MCF 10A (cell line): Measurements from ENCODE around the gene POGZ. TPM values are rescaled to one million over a fixed set of nuclear protein-coding genes. Genes with fewer than 3 reads are reported as not detected.

ENCODE experiments used
- BruUV-seq: library from RNA; stranded (reverse); fragments of 400-500 nt; replicated peaks from 2 replicates; lab custom pipeline; 2021; lab: Mats Ljungman, UMichigan
- CTCF ChIA-PET: fragments of 300-600 bp; sonication (Branson Sonifier 250); formaldehyde crosslinking; extraction: SDS; loops from one replicate; lab custom pipeline; 2021; ENCODE audit warnings: antibody characterized with exemption, inconsistent platforms; lab: Yijun Ruan, JAX
- POLR2A ChIA-PET: fragments of 300-600, 350-650 bp; sonication (Branson Sonifier 250); formaldehyde crosslinking; extraction: SDS; loops from one replicate; lab custom pipeline; 2020; ENCODE audit warnings: antibody characterized with exemption, inconsistent platforms; lab: Yijun Ruan, JAX
- DNase-seq: peaks from one replicate; pipeline ENCODE4 v3.0.0-alpha.2; 2018; ENCODE audit not compliant: unreplicated experiment
- H3K27ac Mint-ChIP-seq: one replicate; pipeline ENCODE4 v1.8.0; 2022; ENCODE audit warnings: mild to moderate bottlenecking, low read depth, mixed read lengths; ENCODE audit not compliant: unreplicated experiment
- H3K27me3 Mint-ChIP-seq: one replicate; pipeline ENCODE4 v1.8.0; 2022; ENCODE audit warnings: mixed read lengths; ENCODE audit not compliant: insufficient read depth, unreplicated experiment
- H3K36me3 Mint-ChIP-seq: one replicate; pipeline ENCODE4 v1.8.0; 2022; ENCODE audit warnings: mild to moderate bottlenecking, moderate library complexity, mixed read lengths; ENCODE audit not compliant: insufficient read depth, unreplicated experiment
- H3K4me1 Mint-ChIP-seq: one replicate; pipeline ENCODE4 v1.8.0; 2022; ENCODE audit warnings: mixed read lengths; ENCODE audit not compliant: insufficient read depth, unreplicated experiment
- H3K4me3 Mint-ChIP-seq: one replicate; pipeline ENCODE4 v1.8.0; 2022; ENCODE audit warnings: mild to moderate bottlenecking, moderate library complexity, mixed read lengths; ENCODE audit not compliant: unreplicated experiment
- H3K9me3 Mint-ChIP-seq: one replicate; pipeline ENCODE4 v1.8.0; 2022; ENCODE audit warnings: mixed read lengths; ENCODE audit not compliant: unreplicated experiment
- intact Hi-C: fragments of 100-400 bp; cut with micrococcal nuclease; formaldehyde crosslinking; loops from 2 replicates; pipeline ENCODE4 v1.14.1; 2022
- total RNA-seq: library from RNA; stranded (reverse); gene quantifications from 2 replicates; pipeline ENCODE4 v1.2.3, GENCODE V29; 2022
- TF ChIP-seq, protein P1 (sequence below): fragments of 200-600 bp; IDR thresholded peaks from one replicate; pipeline ENCODE4 v1.8.0; 2022; ENCODE audit warnings: antibody characterized with exemption, mild to moderate bottlenecking; ENCODE audit not compliant: unreplicated experiment

POGZ gene
- total RNA-seq, 1 experiment from 2014 or later = 92.2 TPM

- no TSS peak for BruUV-seq
- no peak for DNase-seq
- POLR2A ChIA-PET = no interaction called here
- TF ChIP-seq, protein P1, sequence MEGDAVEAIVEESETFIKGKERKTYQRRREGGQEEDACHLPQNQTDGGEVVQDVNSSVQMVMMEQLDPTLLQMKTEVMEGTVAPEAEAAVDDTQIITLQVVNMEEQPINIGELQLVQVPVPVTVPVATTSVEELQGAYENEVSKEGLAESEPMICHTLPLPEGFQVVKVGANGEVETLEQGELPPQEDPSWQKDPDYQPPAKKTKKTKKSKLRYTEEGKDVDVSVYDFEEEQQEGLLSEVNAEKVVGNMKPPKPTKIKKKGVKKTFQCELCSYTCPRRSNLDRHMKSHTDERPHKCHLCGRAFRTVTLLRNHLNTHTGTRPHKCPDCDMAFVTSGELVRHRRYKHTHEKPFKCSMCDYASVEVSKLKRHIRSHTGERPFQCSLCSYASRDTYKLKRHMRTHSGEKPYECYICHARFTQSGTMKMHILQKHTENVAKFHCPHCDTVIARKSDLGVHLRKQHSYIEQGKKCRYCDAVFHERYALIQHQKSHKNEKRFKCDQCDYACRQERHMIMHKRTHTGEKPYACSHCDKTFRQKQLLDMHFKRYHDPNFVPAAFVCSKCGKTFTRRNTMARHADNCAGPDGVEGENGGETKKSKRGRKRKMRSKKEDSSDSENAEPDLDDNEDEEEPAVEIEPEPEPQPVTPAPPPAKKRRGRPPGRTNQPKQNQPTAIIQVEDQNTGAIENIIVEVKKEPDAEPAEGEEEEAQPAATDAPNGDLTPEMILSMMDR = no peak
- H3K27ac Mint-ChIP-seq = no peak overlapping the region
- H3K4me3 Mint-ChIP-seq = no peak overlapping the region
- no peaks in the 10 kb centered on the region for H3K9me3 Mint-ChIP-seq
- H3K4me1 Mint-ChIP-seq = no peaks in the 10 kb centered on the region
- H3K36me3 Mint-ChIP-seq = no peaks in the 10 kb centered on the region
- peaks cover 44% of the 10 kb centered on the region for H3K27me3 Mint-ChIP-seq
- intact Hi-C loops = no loop called here
- CTCF ChIA-PET = interaction anchor here (0.6 kb wide), 2 partner anchors 12 to 33 kb away, joined by 3 to 5 read pairs; no protein-coding TSS in a partner anchor
Observed at GRCh38 chr1:151504252-151504651, 45.0 kb upstream of the POGZ start.

DNA sequence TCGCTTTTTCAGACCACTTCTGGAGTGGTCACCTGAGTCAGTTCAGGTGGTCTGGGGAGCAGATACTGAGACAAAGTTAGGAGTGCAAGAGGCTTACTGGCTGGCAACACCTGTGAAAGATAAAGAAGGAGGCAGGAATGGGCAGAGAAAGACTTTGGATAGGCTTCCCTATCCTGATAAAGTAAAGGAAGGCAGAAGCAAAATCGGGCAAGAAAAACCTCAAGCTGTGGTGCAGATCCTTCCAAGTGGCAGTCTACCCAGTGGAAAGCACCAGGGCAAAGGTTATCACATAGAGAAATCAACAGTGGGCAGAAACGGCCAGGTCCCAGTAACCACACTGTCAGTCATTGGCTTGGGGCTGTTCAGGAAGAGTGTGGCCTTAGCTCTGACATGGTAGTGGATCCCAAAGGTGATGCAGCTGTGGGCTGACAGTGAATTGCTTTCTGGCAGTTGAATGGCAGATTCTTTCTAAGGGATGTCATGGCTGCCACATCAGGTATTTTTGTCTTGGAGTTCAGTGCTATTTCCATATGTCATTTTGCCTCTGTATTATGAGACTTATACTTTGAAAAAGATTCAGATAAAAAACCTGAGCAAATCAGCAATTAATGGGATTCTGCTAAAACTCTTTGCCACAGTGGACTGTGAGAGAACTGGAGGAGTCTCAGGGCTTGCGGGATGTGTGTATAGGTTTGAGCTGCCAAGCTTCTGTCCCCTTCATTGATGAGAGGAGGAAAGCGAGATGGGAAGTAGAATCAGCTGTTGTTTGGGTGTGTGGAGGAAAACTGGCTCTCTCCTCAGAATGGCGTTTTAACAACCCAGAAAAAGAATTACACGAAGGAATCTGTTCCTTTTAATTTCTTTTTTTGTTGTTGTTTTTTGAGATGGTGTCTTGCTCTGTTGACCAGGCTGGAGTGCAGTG lies 43.8 kb upstream of the POGZ start:
- no TSS peak for BruUV-seq
- Mint-ChIP-seq H3K27ac (no peak overlapping the region), H3K9me3 (no peaks in the 10 kb centered on the region), H3K4me1 (no peaks in the 10 kb centered on the region), H3K4me3 (no peak overlapping the region), H3K27me3 (peaks cover 55% of the 10 kb centered on the region), H3K36me3 (no peaks in the 10 kb centered on the region)
- intact Hi-C loops = no loop called here
- TF ChIP-seq, protein P1 = no peak
- DNase-seq = no peak
- POLR2A ChIA-PET = no interaction called here
- CTCF ChIA-PET = interaction anchor here (0.9 kb wide), 1 partner anchor 39 kb away, joined by 3 read pairs; no protein-coding TSS in a partner anchor

DNA sequence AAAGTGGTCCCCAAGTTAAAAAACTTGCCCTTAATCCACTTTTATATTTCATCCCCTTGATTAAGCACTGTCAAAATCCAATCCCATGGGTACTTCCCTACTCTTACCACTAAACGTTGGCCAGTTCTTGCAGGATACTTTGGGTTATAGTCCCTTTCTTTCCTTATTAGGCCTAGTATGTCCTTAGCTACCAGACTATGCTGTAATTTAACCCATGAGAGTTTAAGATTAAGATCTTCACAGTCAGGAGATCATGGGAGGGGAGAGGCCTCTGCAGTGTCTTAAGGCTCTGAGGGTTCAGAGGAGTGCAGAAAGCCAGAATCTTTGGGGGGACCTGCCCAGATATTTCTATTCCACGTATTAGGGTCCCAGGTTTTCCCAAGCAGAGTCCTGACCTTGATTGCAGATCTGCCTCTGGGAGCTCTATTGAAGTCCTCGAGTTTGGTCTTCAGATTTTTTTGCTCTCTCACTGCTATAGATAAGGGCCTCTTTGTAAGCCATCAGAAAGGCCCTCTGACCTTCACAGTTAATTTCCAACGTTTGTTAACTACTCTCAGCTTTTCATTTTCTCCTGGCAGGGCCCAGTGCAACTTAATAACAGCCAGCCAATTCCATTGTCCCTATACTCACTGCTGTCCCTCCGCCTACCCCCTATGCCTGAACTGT lies 42.9 kb upstream of the POGZ start:
- H3K4me3 Mint-ChIP-seq = no peak overlapping the region
- TF ChIP-seq, protein P1 = no peak
- DNase-seq = no peak
- no peaks in the 10 kb centered on the region for H3K9me3 Mint-ChIP-seq
- no peak overlapping the region for H3K27ac Mint-ChIP-seq
- peaks cover 51% of the 10 kb centered on the region for H3K27me3 Mint-ChIP-seq
- intact Hi-C loops = no loop called here
- ChIA-PET POLR2A (no interaction called here), CTCF (interaction anchor here (0.9 kb wide), 1 partner anchor 40 kb away, joined by 3 read pairs; no protein-coding TSS in a partner anchor)
- no peaks in the 10 kb centered on the region for H3K4me1 Mint-ChIP-seq
- no TSS peak for BruUV-seq
- no peaks in the 10 kb centered on the region for H3K36me3 Mint-ChIP-seq

- CTCF ChIA-PET = interaction anchor here (0.6 to 0.9 kb wide), 2 partner anchors 20 to 29 kb away, joined by 3 to 7 read pairs; no protein-coding TSS in a partner anchor
- H3K27ac Mint-ChIP-seq = no peak overlapping the region
- intact Hi-C loops = no loop called here
Observed at GRCh38 chr1:151501474-151501873, 42.2 kb upstream of the POGZ start.

More at GRCh38 chr1:151501474-151501873, 42.2 kb upstream of the POGZ start:
- POLR2A ChIA-PET = interaction anchor here (2.1 kb wide), 1 partner anchor 12 kb away, joined by 5 read pairs; no protein-coding TSS in a partner anchor
- Mint-ChIP-seq H3K36me3 (no peaks in the 10 kb centered on the region), H3K4me1 (no peaks in the 10 kb centered on the region), H3K4me3 (no peak overlapping the region), H3K27me3 (peaks cover 44% of the 10 kb centered on the region), H3K9me3 (no peaks in the 10 kb centered on the region)
- BruUV-seq = no TSS peak
- TF ChIP-seq, protein P1 = no peak
- DNase-seq = no peak
